Activated naive CD8-positive, alpha-beta T cell treated with anti-CD3 and anti-CD28 coated beads, Interleukin-2, amount 10 ng/mL, durations not matched to agents 7 days and 5 days (primary cell): ENCODE results near the gene PNLIPRP1. TPM values are rescaled to one million over a fixed set of nuclear protein-coding genes. Genes with fewer than 3 reads are reported as not detected.

ENCODE experiments used
- ATAC-seq: fragments of 150-1000 bp; cut with Tn5 transposase; one replicate; pipeline ENCODE4 v1.10.0; 2021; ENCODE audit warnings: low read depth, moderate library complexity
- POLR2A ChIA-PET: fragments of 350-600 bp; sonication (Branson Sonifier 250); formaldehyde crosslinking; loops from one replicate; lab custom pipeline; 2021; ENCODE audit warnings: antibody characterized with exemption; lab: Charles Lee
- DNase-seq: peaks from one replicate; pipeline ENCODE4 v3.0.0; 2021
- H3K27ac Mint-ChIP-seq: one replicate; pipeline ENCODE4 v1.8.0; 2022; ENCODE audit warnings: mild to moderate bottlenecking, mixed read lengths
- H3K27me3 Mint-ChIP-seq: one replicate; pipeline ENCODE4 v1.8.0; 2022; ENCODE audit warnings: mild to moderate bottlenecking, moderate library complexity, mixed read lengths
- H3K36me3 Mint-ChIP-seq: one replicate; pipeline ENCODE4 v1.8.0; 2021; ENCODE audit warnings: mild to moderate bottlenecking, mixed read lengths
- H3K4me1 Mint-ChIP-seq: one replicate; pipeline ENCODE4 v1.8.0; 2021; ENCODE audit warnings: mixed read lengths
- H3K4me3 Mint-ChIP-seq: one replicate; pipeline ENCODE4 v1.8.0; 2022; ENCODE audit warnings: mild to moderate bottlenecking, moderate library complexity, mixed read lengths
- H3K9me3 Mint-ChIP-seq: one replicate; pipeline ENCODE4 v1.8.0; 2021; ENCODE audit warnings: mixed read lengths
- total RNA-seq, 2 experiments: library from RNA; stranded (reverse); gene quantifications; one replicate each; pipeline ENCODE4 v1.2.3, GENCODE V29; 2021

PNLIPRP1 gene
- total RNA-seq, 2 experiments from 2014 or later, result not detected

GRCh38 chr10:116610443-116611152 lies 19.8 kb downstream of the PNLIPRP1 start:
- no peaks in the 10 kb centered on the region for H3K9me3 Mint-ChIP-seq
- ATAC-seq, result no peak
- H3K4me3 Mint-ChIP-seq, result no peak overlapping the region
- DNase-seq, result no peak
- no peaks in the 10 kb centered on the region for H3K4me1 Mint-ChIP-seq
- POLR2A ChIA-PET, result no interaction called here
- peaks cover 10% of the 10 kb centered on the region for H3K27me3 Mint-ChIP-seq
- H3K27ac Mint-ChIP-seq, result no peak overlapping the region
- no peaks in the 10 kb centered on the region for H3K36me3 Mint-ChIP-seq

GRCh38 chr10:116611153-116611545 lies 20.4 kb downstream of the PNLIPRP1 start:
- Mint-ChIP-seq H3K27ac (no peak overlapping the region), H3K4me1 (no peaks in the 10 kb centered on the region), H3K4me3 (no peak overlapping the region), H3K9me3 (no peaks in the 10 kb centered on the region), H3K27me3 (peaks cover 10% of the 10 kb centered on the region), H3K36me3 (no peaks in the 10 kb centered on the region)
- ATAC-seq (no peak), DNase-seq (no peak)
- POLR2A ChIA-PET, result no interaction called here

- ATAC-seq (no peak), DNase-seq (no peak)
- Mint-ChIP-seq H3K27me3 (peaks cover 8% of the 10 kb centered on the region), H3K36me3 (no peaks in the 10 kb centered on the region), H3K9me3 (no peaks in the 10 kb centered on the region), H3K4me1 (no peaks in the 10 kb centered on the region), H3K4me3 (no peak overlapping the region), H3K27ac (no peak overlapping the region)
- POLR2A ChIA-PET, result interaction anchor here (0.6 kb wide), 1 partner anchor 26 kb away, joined by 3 read pairs; no protein-coding TSS in a partner anchor
Measured at GRCh38 chr10:116612107-116612769, 21.5 kb downstream of the PNLIPRP1 start.

GRCh38 chr10:116613471-116613870 lies 22.7 kb downstream of the PNLIPRP1 start:
- POLR2A ChIA-PET, result no interaction called here
- ATAC-seq, result no peak
- no peak overlapping the region for H3K4me3 Mint-ChIP-seq
- H3K27ac Mint-ChIP-seq, result no peak overlapping the region
- no peak for DNase-seq
- no peaks in the 10 kb centered on the region for H3K4me1 Mint-ChIP-seq
- H3K27me3 Mint-ChIP-seq, result peaks cover 7% of the 10 kb centered on the region
- no peaks in the 10 kb centered on the region for H3K9me3 Mint-ChIP-seq
- no peaks in the 10 kb centered on the region for H3K36me3 Mint-ChIP-seq

- H3K4me1 Mint-ChIP-seq, result no peaks in the 10 kb centered on the region
- no peak for ATAC-seq
- no peak for DNase-seq
- no peak overlapping the region for H3K4me3 Mint-ChIP-seq
- POLR2A ChIA-PET, result no interaction called here
- no peak overlapping the region for H3K27ac Mint-ChIP-seq
- H3K36me3 Mint-ChIP-seq, result no peaks in the 10 kb centered on the region
- no peaks in the 10 kb centered on the region for H3K9me3 Mint-ChIP-seq
- H3K27me3 Mint-ChIP-seq, result peaks cover 7% of the 10 kb centered on the region
Measured at GRCh38 chr10:116614796-116615195, 24.0 kb downstream of the PNLIPRP1 start.

- DNase-seq (no peak), ATAC-seq (no peak)
- no peaks in the 10 kb centered on the region for H3K4me1 Mint-ChIP-seq
- POLR2A ChIA-PET, result no interaction called here
- no peak overlapping the region for H3K27ac Mint-ChIP-seq
- no peaks in the 10 kb centered on the region for H3K9me3 Mint-ChIP-seq
- H3K27me3 Mint-ChIP-seq, result peaks cover 3% of the 10 kb centered on the region
- H3K36me3 Mint-ChIP-seq, result no peaks in the 10 kb centered on the region
- no peak overlapping the region for H3K4me3 Mint-ChIP-seq
Measured at GRCh38 chr10:116615199-116615776, 24.5 kb downstream of the PNLIPRP1 start.

- Mint-ChIP-seq H3K4me1 (no peaks in the 10 kb centered on the region), H3K36me3 (no peaks in the 10 kb centered on the region), H3K9me3 (no peaks in the 10 kb centered on the region), H3K27ac (no peak within 1 kb of the TSS), H3K4me3 (no peak within 1 kb of the TSS), H3K27me3 (peaks cover 3% of the 10 kb centered on the region)
- POLR2A ChIA-PET, result no interaction called here
- ATAC-seq (no peak), DNase-seq (no peak)
Measured at GRCh38 chr10:116620423-116621400, 30.0 kb downstream of the PNLIPRP1 start, which contains the start of gene PNLIPRP2. PNLIPRP2 (plus strand) TSS chr10:116620953.

GRCh38 chr10:116621476-116621875 lies 30.7 kb downstream of the PNLIPRP1 start:
- DNase-seq (no peak), ATAC-seq (no peak)
- Mint-ChIP-seq H3K27me3 (peaks cover 3% of the 10 kb centered on the region), H3K36me3 (no peaks in the 10 kb centered on the region), H3K27ac (no peak overlapping the region), H3K4me1 (no peaks in the 10 kb centered on the region), H3K9me3 (no peaks in the 10 kb centered on the region), H3K4me3 (no peak overlapping the region)
- POLR2A ChIA-PET, result no interaction called here

GRCh38 chr10:116621934-116622655 lies 31.3 kb downstream of the PNLIPRP1 start:
- DNase-seq (no peak), ATAC-seq (no peak)
- Mint-ChIP-seq H3K4me1 (no peaks in the 10 kb centered on the region), H3K36me3 (no peaks in the 10 kb centered on the region), H3K9me3 (no peaks in the 10 kb centered on the region), H3K27ac (no peak overlapping the region), H3K4me3 (no peak overlapping the region), H3K27me3 (peaks cover 7% of the 10 kb centered on the region)
- POLR2A ChIA-PET, result no interaction called here

GRCh38 chr10:116625845-116626244 lies 35.1 kb downstream of the PNLIPRP1 start:
- no peaks in the 10 kb centered on the region for H3K4me1 Mint-ChIP-seq
- ATAC-seq (no peak), DNase-seq (no peak)
- H3K27me3 Mint-ChIP-seq, result peaks cover 18% of the 10 kb centered on the region
- H3K36me3 Mint-ChIP-seq, result no peaks in the 10 kb centered on the region
- H3K4me3 Mint-ChIP-seq, result no peak overlapping the region
- no peaks in the 10 kb centered on the region for H3K9me3 Mint-ChIP-seq
- H3K27ac Mint-ChIP-seq, result no peak overlapping the region
- POLR2A ChIA-PET, result no interaction called here

- no peak overlapping the region for H3K27ac Mint-ChIP-seq
- no peak for ATAC-seq
- no peak overlapping the region for H3K4me3 Mint-ChIP-seq
- no peaks in the 10 kb centered on the region for H3K36me3 Mint-ChIP-seq
- peaks cover 20% of the 10 kb centered on the region for H3K27me3 Mint-ChIP-seq
- DNase-seq, result no peak
- H3K4me1 Mint-ChIP-seq, result no peaks in the 10 kb centered on the region
- H3K9me3 Mint-ChIP-seq, result no peaks in the 10 kb centered on the region
- POLR2A ChIA-PET, result no interaction called here
Measured at GRCh38 chr10:116626815-116627214, 36.1 kb downstream of the PNLIPRP1 start.

- no peaks in the 10 kb centered on the region for H3K36me3 Mint-ChIP-seq
- H3K27me3 Mint-ChIP-seq, result peaks cover 18% of the 10 kb centered on the region
- DNase-seq, result no peak
- no peaks in the 10 kb centered on the region for H3K4me1 Mint-ChIP-seq
- no peak overlapping the region for H3K27ac Mint-ChIP-seq
- POLR2A ChIA-PET, result no interaction called here
- no peak overlapping the region for H3K4me3 Mint-ChIP-seq
- H3K9me3 Mint-ChIP-seq, result no peaks in the 10 kb centered on the region
- no peak for ATAC-seq
Measured at GRCh38 chr10:116627386-116627933, 36.7 kb downstream of the PNLIPRP1 start.
